ENCODE measurements around the gene NARS2.
"Not testable (repeated sequence)": the region's sequence is repeated elsewhere in the genome, so short reads cannot be mapped to it uniquely, and the experiment has no call there.

DNA sequence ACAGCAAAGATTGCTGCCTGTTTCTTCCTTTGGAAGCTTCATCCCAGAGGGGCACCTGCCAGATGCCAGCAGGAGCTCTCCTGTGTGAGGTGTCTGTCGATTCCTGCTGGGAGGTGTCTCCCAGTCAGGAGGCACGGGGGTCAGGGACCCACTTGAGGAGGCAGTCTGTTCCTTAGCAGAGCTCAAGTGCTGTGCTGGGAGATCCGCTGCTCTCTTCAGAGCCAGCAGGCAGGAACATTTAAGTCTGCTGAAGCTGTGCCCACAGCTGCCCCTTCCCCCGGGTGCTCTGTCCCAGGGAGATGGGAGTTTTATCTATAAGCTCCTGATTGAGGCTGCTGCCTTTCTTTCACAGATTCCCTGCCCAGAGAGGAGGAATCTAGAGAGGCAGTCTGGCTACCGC, 28.1 kb upstream of the NARS2 start:
- TF ChIP-seq CEBPB (IDR thresholded peaks at IDR 0.05; ENCODE audit: borderline replicate concordance in 1 of 2, low read depth in 2 of 2, low read length in 2 of 2); RFX5 (IDR thresholded peaks at IDR 0.05; ENCODE audit: low read depth, low read length); EZH2 (IDR thresholded peaks at IDR 0.05; ENCODE audit: borderline replicate concordance, control insufficient read depth, low read depth, low read length); TAF1 (IDR thresholded peaks at IDR 0.05; ENCODE audit: borderline replicate concordance, low read depth, low read length); RAD51 (IDR thresholded peaks at IDR 0.05); SIN3A (IDR thresholded peaks at IDR 0.05; ENCODE audit: low read depth, low read length); NBN (IDR thresholded peaks at IDR 0.05); EGR1 (IDR thresholded peaks at IDR 0.05; ENCODE audit: borderline replicate concordance in 1 of 2, low read depth in 2 of 2, low read length in 2 of 2); BHLHE40 (IDR thresholded peaks at IDR 0.05; ENCODE audit: borderline replicate concordance in 1 of 2, low read depth in 2 of 2, low read length in 1 of 2): not testable (repeated sequence)
- TF ChIP-seq, protein P1, sequence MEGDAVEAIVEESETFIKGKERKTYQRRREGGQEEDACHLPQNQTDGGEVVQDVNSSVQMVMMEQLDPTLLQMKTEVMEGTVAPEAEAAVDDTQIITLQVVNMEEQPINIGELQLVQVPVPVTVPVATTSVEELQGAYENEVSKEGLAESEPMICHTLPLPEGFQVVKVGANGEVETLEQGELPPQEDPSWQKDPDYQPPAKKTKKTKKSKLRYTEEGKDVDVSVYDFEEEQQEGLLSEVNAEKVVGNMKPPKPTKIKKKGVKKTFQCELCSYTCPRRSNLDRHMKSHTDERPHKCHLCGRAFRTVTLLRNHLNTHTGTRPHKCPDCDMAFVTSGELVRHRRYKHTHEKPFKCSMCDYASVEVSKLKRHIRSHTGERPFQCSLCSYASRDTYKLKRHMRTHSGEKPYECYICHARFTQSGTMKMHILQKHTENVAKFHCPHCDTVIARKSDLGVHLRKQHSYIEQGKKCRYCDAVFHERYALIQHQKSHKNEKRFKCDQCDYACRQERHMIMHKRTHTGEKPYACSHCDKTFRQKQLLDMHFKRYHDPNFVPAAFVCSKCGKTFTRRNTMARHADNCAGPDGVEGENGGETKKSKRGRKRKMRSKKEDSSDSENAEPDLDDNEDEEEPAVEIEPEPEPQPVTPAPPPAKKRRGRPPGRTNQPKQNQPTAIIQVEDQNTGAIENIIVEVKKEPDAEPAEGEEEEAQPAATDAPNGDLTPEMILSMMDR (IDR thresholded peaks at IDR 0.05 in 2 of 3, conservative IDR thresholded peaks at IDR 0.05 in 1 of 3; ENCODE audit: control insufficient read depth in 2 of 3, extremely low read depth in 1 of 3, insufficient read depth in 1 of 3, low read depth in 3 of 3, low read length in 3 of 3), result not testable (repeated sequence)
- TF ChIP-seq, protein P2, sequence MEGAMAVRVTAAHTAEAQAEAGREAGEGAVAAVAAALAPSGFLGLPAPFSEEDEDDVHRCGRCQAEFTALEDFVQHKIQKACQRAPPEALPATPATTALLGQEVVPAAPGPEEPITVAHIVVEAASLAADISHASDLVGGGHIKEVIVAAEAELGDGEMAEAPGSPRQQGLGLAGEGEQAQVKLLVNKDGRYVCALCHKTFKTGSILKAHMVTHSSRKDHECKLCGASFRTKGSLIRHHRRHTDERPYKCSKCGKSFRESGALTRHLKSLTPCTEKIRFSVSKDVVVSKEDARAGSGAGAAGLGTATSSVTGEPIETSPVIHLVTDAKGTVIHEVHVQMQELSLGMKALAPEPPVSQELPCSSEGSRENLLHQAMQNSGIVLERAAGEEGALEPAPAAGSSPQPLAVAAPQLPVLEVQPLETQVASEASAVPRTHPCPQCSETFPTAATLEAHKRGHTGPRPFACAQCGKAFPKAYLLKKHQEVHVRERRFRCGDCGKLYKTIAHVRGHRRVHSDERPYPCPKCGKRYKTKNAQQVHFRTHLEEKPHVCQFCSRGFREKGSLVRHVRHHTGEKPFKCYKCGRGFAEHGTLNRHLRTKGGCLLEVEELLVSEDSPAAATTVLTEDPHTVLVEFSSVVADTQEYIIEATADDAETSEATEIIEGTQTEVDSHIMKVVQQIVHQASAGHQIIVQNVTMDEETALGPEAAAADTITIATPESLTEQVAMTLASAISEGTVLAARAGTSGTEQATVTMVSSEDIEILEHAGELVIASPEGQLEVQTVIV (IDR thresholded peaks at IDR 0.05; ENCODE audit: borderline replicate concordance, partially characterized antibody), result not testable (repeated sequence)
